CD4-positive, alpha-beta T cell treated with Interleukin-1 beta for 1 hour (primary cell): ENCODE results near the gene DDI1.

ENCODE experiments used
- DNase-seq, 2 donors: peaks; one replicate each; pipeline ENCODE4 v3.0.0-alpha.2; 2020 to 2022

DDI1 gene

DNA sequence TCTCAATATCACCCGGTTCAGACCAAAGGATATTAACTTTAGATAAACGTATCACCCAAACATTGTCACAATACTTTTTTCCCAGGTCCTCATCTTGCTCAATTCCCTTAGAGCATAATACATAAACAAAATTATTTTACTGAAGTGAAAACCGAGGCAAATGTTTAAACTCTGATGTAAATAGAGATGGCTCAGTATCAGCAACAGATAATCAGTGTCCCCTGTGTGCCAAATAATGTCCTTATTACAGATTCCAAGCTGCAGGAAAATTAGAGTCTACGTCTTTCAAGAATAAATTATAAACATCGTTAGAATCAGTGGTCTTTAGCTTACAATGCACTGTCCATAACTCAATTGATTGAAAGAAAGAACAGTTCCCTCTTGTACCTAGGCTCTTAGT is 50.2 kb downstream of the DDI1 start:
- no peak for DNase-seq
